ENCODE measurements around the gene LECT2.

Gene LECT2

DNA sequence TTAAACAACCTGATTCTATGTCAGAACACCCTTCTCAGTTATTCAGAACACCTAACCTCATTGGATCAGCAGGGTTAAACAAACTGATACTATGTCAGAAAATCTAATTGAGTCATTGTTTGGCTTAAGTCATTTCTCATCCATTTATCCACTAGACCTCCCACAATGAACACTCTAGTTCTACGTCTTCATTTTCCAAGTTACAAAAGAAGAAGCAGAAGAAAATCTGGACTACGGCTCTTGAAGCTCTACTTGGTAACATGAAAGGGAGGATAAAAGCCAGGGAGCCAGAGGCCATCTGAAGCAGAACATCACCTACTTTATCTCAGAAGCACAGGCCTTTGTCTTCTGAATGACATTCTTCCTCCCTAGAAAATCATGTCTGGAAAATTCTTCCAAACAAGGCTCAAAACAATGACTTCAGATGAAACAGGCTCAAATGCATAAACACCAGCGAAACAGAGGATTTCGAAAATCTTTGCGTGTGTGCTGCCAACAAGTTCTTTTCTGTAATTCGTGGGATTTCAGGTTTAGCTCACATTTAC, 38.6 kb upstream of the LECT2 start:
- Histone ChIP-seq H3K9ac (ENCODE audit: low read depth, low read length) (no peak overlapping the region), H3K4me1 (ENCODE audit: control insufficient read depth, insufficient read depth, low read length) (no peaks in the 10 kb centered on the region), H3K9me3 (ENCODE audit: control insufficient read depth, insufficient read depth, low read length) (no peaks in the 10 kb centered on the region), H3K36me3 (ENCODE audit: control insufficient read depth, insufficient read depth, low read length) (no peaks in the 10 kb centered on the region), H3K4me3 (ENCODE audit: low read depth, low read length) (no peak overlapping the region), H3K27me3 (ENCODE audit: control insufficient read depth, insufficient read depth, low read length) (no peaks in the 10 kb centered on the region)

DNA sequence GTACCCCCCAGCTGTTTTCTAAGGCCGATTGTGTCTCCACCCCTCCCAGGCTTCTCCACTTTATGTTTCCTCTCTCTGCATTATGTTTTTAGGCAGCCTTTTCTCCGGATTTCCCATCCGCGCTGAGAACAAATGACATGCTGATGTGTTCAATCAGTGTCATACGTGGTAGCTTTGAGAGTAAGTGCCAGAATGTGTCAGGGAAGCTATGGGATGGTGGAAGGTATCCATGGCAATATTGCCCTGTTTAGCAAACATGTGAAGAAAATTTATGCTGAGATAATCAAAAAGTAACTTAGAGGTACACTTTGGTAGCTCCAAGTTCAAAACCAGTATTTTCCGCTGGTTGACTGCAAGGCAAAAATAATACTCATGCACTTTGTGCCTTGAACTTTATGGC, 36.6 kb upstream of the LECT2 start:
- no peaks in the 10 kb centered on the region for H3K4me1 ChIP-seq (ENCODE audit: control insufficient read depth, insufficient read depth, low read length)
- H3K27me3 ChIP-seq (ENCODE audit: control insufficient read depth, insufficient read depth, low read length), result no peaks in the 10 kb centered on the region
- H3K4me3 ChIP-seq (ENCODE audit: low read depth, low read length), result no peak overlapping the region
- H3K9ac ChIP-seq (ENCODE audit: low read depth, low read length), result no peak overlapping the region
- H3K9me3 ChIP-seq (ENCODE audit: control insufficient read depth, insufficient read depth, low read length), result no peaks in the 10 kb centered on the region
- H3K36me3 ChIP-seq (ENCODE audit: control insufficient read depth, insufficient read depth, low read length), result no peaks in the 10 kb centered on the region

GRCh38 chr5:135990528-135991255, 35.9 kb upstream of the LECT2 start:
- Histone ChIP-seq H3K4me1 (ENCODE audit: control insufficient read depth, insufficient read depth, low read length) (no peaks in the 10 kb centered on the region), H3K9me3 (ENCODE audit: control insufficient read depth, insufficient read depth, low read length) (no peaks in the 10 kb centered on the region), H3K27me3 (ENCODE audit: control insufficient read depth, insufficient read depth, low read length) (no peaks in the 10 kb centered on the region), H3K9ac (ENCODE audit: low read depth, low read length) (no peak overlapping the region), H3K36me3 (ENCODE audit: control insufficient read depth, insufficient read depth, low read length) (no peaks in the 10 kb centered on the region), H3K4me3 (ENCODE audit: low read depth, low read length) (no peak overlapping the region)

DNA sequence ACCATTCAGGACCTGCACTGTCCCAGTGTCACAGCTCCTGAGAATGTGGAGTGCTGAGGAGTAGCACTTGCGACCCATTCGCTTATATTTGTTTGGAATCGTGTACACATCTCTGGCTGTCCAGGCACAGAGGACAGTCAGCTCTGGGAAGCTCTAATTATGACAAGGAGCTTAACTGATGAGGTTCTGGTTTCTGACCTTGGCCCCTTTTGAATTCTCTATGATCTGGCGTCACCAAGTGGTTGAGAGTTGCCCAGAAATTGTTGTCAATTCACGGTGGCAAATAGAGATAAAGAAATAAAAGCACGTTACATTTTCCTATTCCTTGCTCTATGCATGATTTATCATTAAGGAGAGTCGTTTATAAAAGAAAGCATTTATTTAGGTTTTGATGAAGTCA, 34.9 kb upstream of the LECT2 start:
- Histone ChIP-seq H3K9ac (ENCODE audit: low read depth, low read length) (no peak overlapping the region), H3K4me1 (ENCODE audit: control insufficient read depth, insufficient read depth, low read length) (no peaks in the 10 kb centered on the region), H3K4me3 (ENCODE audit: low read depth, low read length) (no peak overlapping the region), H3K9me3 (ENCODE audit: control insufficient read depth, insufficient read depth, low read length) (no peaks in the 10 kb centered on the region), H3K36me3 (ENCODE audit: control insufficient read depth, insufficient read depth, low read length) (no peaks in the 10 kb centered on the region), H3K27me3 (ENCODE audit: control insufficient read depth, insufficient read depth, low read length) (no peaks in the 10 kb centered on the region)

GRCh38 chr5:135988546-135988945, 33.8 kb upstream of the LECT2 start:
- Histone ChIP-seq H3K27me3 (ENCODE audit: control insufficient read depth, insufficient read depth, low read length) (no peaks in the 10 kb centered on the region), H3K4me3 (ENCODE audit: low read depth, low read length) (no peak overlapping the region), H3K4me1 (ENCODE audit: control insufficient read depth, insufficient read depth, low read length) (no peaks in the 10 kb centered on the region), H3K9me3 (ENCODE audit: control insufficient read depth, insufficient read depth, low read length) (no peaks in the 10 kb centered on the region), H3K9ac (ENCODE audit: low read depth, low read length) (no peak overlapping the region), H3K36me3 (ENCODE audit: control insufficient read depth, insufficient read depth, low read length) (no peaks in the 10 kb centered on the region)

DNA sequence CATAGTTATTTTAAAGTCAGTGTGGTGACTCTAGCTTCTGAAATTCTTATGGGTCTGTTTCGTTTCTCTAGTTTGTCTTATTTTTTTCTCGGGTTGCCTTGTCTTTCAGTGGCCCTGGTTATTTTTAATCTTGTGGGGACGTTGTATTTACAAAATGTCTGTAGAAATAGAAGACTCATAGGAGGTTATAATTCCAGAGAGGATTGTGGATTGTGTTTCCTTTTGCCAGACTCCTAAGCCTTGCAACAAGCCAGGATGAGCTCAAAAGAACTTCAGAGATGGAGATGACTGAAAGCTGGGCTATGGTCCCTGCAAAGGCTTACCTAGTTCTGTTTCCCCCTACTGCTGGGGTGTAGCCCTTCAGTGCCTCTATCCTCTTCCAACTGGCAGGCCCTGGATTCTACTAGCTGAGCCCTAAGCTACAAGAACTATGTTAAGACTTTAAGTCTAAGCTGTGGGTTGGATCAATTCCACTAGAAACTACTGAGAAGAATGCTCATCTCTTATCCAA, 32.2 kb upstream of the LECT2 start:
- Histone ChIP-seq H3K4me1 (ENCODE audit: control insufficient read depth, insufficient read depth, low read length) (no peaks in the 10 kb centered on the region), H3K9ac (ENCODE audit: low read depth, low read length) (no peak overlapping the region), H3K9me3 (ENCODE audit: control insufficient read depth, insufficient read depth, low read length) (no peaks in the 10 kb centered on the region), H3K4me3 (ENCODE audit: low read depth, low read length) (no peak overlapping the region), H3K27me3 (ENCODE audit: control insufficient read depth, insufficient read depth, low read length) (no peaks in the 10 kb centered on the region), H3K36me3 (ENCODE audit: control insufficient read depth, insufficient read depth, low read length) (no peaks in the 10 kb centered on the region)

DNA sequence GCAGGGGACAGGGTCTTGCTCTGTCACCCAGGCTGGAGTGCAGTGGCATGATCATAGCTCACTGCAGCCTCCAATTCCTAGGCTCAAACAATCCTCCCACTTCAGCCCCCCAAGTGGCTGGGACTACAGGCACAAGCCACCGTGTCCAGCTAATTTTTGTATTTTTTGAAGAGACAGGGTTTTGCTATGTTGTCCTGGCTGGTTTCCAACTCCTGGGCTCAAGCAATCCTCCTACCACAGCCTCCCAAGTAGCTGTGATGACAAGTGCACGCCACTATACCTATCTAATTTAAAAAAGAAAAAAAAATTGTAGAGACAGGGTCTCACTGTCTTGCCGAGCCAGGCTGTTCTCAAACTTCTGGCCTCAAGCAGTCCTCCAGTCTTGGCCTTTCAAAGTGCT, 31.6 kb upstream of the LECT2 start:
- Histone ChIP-seq H3K9ac (ENCODE audit: low read depth, low read length) (no peak overlapping the region), H3K9me3 (ENCODE audit: control insufficient read depth, insufficient read depth, low read length) (no peaks in the 10 kb centered on the region), H3K27me3 (ENCODE audit: control insufficient read depth, insufficient read depth, low read length) (no peaks in the 10 kb centered on the region), H3K36me3 (ENCODE audit: control insufficient read depth, insufficient read depth, low read length) (no peaks in the 10 kb centered on the region), H3K4me3 (ENCODE audit: low read depth, low read length) (no peak overlapping the region), H3K4me1 (ENCODE audit: control insufficient read depth, insufficient read depth, low read length) (no peaks in the 10 kb centered on the region)

DNA sequence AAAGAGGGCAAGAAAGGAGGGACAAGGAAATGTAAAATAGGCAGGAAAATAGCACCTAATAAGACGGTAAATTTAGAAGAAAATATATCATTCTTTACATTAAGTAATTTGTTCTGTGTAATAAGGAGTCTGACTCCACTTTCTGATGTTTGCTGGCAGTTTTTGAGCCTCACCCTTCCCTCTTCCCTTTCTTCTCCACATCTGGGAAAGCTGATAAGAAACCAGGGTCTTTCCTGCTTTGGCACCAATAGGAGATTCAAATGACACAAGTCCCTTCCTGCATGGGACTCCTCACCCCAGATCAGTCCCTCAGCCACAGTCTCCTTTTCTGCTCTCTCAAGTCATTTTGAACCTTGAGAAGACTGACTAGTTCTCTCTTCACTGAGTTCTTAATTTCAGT, 31.2 kb upstream of the LECT2 start:
- Histone ChIP-seq H3K27me3 (ENCODE audit: control insufficient read depth, insufficient read depth, low read length) (no peaks in the 10 kb centered on the region), H3K9ac (ENCODE audit: low read depth, low read length) (no peak overlapping the region), H3K9me3 (ENCODE audit: control insufficient read depth, insufficient read depth, low read length) (no peaks in the 10 kb centered on the region), H3K4me1 (ENCODE audit: control insufficient read depth, insufficient read depth, low read length) (no peaks in the 10 kb centered on the region), H3K4me3 (ENCODE audit: low read depth, low read length) (no peak overlapping the region), H3K36me3 (ENCODE audit: control insufficient read depth, insufficient read depth, low read length) (no peaks in the 10 kb centered on the region)

- Histone ChIP-seq H3K4me1 (ENCODE audit: control insufficient read depth, insufficient read depth, low read length) (no peaks in the 10 kb centered on the region), H3K36me3 (ENCODE audit: control insufficient read depth, insufficient read depth, low read length) (no peaks in the 10 kb centered on the region), H3K27me3 (ENCODE audit: control insufficient read depth, insufficient read depth, low read length) (peaks cover 6% of the 10 kb centered on the region)
Observed at GRCh38 chr5:135980620-135981019, 25.8 kb upstream of the LECT2 start.

DNA sequence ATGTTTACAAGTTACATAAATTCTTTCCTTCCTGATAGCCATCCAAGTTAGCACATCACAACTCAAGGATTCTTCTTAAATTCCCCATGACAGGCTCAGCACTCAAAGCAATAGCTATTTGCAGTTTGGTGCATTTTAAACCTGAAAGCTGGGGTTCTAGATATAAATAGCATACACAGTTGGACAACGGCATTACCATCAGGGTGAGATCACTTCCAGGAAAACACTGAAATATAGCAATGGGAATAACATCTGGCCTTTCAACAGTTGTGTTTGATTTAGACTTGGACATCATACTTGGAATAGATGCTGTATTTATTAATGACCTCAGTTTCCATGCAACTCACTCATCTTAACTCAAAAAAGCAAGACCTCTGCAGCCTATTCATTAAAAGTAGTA, 24.7 kb upstream of the LECT2 start:
- Histone ChIP-seq H3K36me3 (ENCODE audit: control insufficient read depth, insufficient read depth, low read length) (no peaks in the 10 kb centered on the region), H3K9me3 (ENCODE audit: control insufficient read depth, insufficient read depth, low read length) (no peaks in the 10 kb centered on the region), H3K4me3 (ENCODE audit: low read depth, low read length) (no peak overlapping the region), H3K9ac (ENCODE audit: low read depth, low read length) (no peak overlapping the region), H3K4me1 (ENCODE audit: control insufficient read depth, insufficient read depth, low read length) (peaks cover 3% of the 10 kb centered on the region), H3K27me3 (ENCODE audit: control insufficient read depth, insufficient read depth, low read length) (peaks cover 6% of the 10 kb centered on the region)

More at GRCh38 chr5:135980620-135981019, 25.8 kb upstream of the LECT2 start:
- Histone ChIP-seq H3K9ac (ENCODE audit: low read depth, low read length) (no peak overlapping the region), H3K9me3 (ENCODE audit: control insufficient read depth, insufficient read depth, low read length) (no peaks in the 10 kb centered on the region), H3K4me3 (ENCODE audit: low read depth, low read length) (no peak overlapping the region)

DNA sequence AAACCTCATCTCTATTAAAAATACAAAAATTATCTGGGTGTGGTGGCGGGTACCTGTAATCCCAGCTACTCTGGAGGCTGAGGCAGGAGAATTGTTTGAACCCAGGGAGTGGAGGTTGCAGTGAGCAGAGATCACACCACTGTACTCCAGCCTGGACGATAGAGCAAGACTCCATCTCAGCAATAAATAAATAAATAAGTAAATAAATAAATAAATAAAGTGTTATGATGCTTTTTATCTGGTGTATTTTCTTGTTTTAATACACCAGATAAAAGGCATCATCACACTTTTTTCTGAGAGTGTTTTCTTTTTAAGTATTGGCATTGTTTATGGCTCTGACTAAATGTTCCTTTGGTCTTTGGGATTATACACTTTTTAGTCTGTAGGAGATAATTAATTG, 24.2 kb upstream of the LECT2 start:
- Histone ChIP-seq H3K9me3 (ENCODE audit: control insufficient read depth, insufficient read depth, low read length) (no peaks in the 10 kb centered on the region), H3K4me3 (ENCODE audit: low read depth, low read length) (no peak overlapping the region), H3K27me3 (ENCODE audit: control insufficient read depth, insufficient read depth, low read length) (peaks cover 6% of the 10 kb centered on the region), H3K4me1 (ENCODE audit: control insufficient read depth, insufficient read depth, low read length) (peaks cover 3% of the 10 kb centered on the region), H3K36me3 (ENCODE audit: control insufficient read depth, insufficient read depth, low read length) (no peaks in the 10 kb centered on the region), H3K9ac (ENCODE audit: low read depth, low read length) (no peak overlapping the region)

GRCh38 chr5:135978212-135978631, 23.4 kb upstream of the LECT2 start:
- no peak overlapping the region for H3K4me3 ChIP-seq (ENCODE audit: low read depth, low read length)
- peaks cover 3% of the 10 kb centered on the region for H3K4me1 ChIP-seq (ENCODE audit: control insufficient read depth, insufficient read depth, low read length)
- no peaks in the 10 kb centered on the region for H3K36me3 ChIP-seq (ENCODE audit: control insufficient read depth, insufficient read depth, low read length)
- H3K9me3 ChIP-seq (ENCODE audit: control insufficient read depth, insufficient read depth, low read length), result no peaks in the 10 kb centered on the region
- H3K9ac ChIP-seq (ENCODE audit: low read depth, low read length), result no peak overlapping the region
- peaks cover 6% of the 10 kb centered on the region for H3K27me3 ChIP-seq (ENCODE audit: control insufficient read depth, insufficient read depth, low read length)
